ENCODE measurements around the gene NCL. TPM values are rescaled to one million over a fixed set of nuclear protein-coding genes. Genes with fewer than 3 reads are reported as not detected.
"Not testable (repeated sequence)": the region's sequence is repeated elsewhere in the genome, so short reads cannot be mapped to it uniquely, and the experiment has no call there.

NCL gene
- total RNA-seq, 4 donors from 2014 or later = 104 to 220 (median 175) TPM

- 69 to 79% methylated on average over 8 of the region's 8 CpGs for WGBS, 2 donors
Observed at GRCh38 chr2:231433990-231434389, 30.3 kb downstream of the NCL start.

GRCh38 chr2:231431606-231432005 lies 32.7 kb downstream of the NCL start:
- WGBS, 2 donors = 88 to 92% methylated on average over 4 of the region's 4 CpGs
- no peak for TF ChIP-seq POLR2A (IDR thresholded peaks at IDR 0.05)
- TF ChIP-seq CTCF (IDR thresholded peaks at IDR 0.05) = no peak
- intact Hi-C loops (cut with DNase I) = no loop called here
- no peaks in the 10 kb centered on the region for H3K36me3 ChIP-seq
- no peaks in the 10 kb centered on the region for H3K4me1 ChIP-seq
- no peak overlapping the region for H3K4me3 ChIP-seq
- DNase-seq = no peak
- H3K27me3 ChIP-seq = no peaks in the 10 kb centered on the region
- H3K9me3 ChIP-seq = peaks cover 0 to 20% (median 0%) of the 10 kb centered on the region in 3 donors
- no peak overlapping the region for H3K27ac ChIP-seq

More at GRCh38 chr2:231433990-231434389, 30.3 kb downstream of the NCL start:
- Histone ChIP-seq H3K4me3 (no peak overlapping the region), H3K9me3 (peaks cover 0 to 20% (median 0%) of the 10 kb centered on the region in 3 donors), H3K27ac (no peak overlapping the region), H3K36me3 (no peaks in the 10 kb centered on the region), H3K4me1 (no peaks in the 10 kb centered on the region), H3K27me3 (no peaks in the 10 kb centered on the region)
- no peak for DNase-seq
- intact Hi-C loops (cut with DNase I) = no loop called here
- TF ChIP-seq CTCF (IDR thresholded peaks at IDR 0.05) (no peak), POLR2A (IDR thresholded peaks at IDR 0.05) (no peak)

GRCh38 chr2:231430437-231430836 lies 33.8 kb downstream of the NCL start:
- 88 to 91% methylated on average over 4 of the region's 4 CpGs for WGBS, 2 donors
- peaks cover 0 to 20% (median 0%) of the 10 kb centered on the region in 3 donors for H3K9me3 ChIP-seq
- H3K27me3 ChIP-seq; intact Hi-C loops (cut with DNase I); DNase-seq; H3K27ac ChIP-seq; H3K36me3 ChIP-seq; H3K4me3 ChIP-seq; H3K4me1 ChIP-seq: not testable (repeated sequence)

GRCh38 chr2:231429901-231430300 lies 34.4 kb downstream of the NCL start:
- no peak overlapping the region for H3K27ac ChIP-seq
- no peak overlapping the region for H3K4me3 ChIP-seq
- H3K9me3 ChIP-seq = peaks cover 0 to 20% (median 0%) of the 10 kb centered on the region in 3 donors
- intact Hi-C loops (cut with DNase I) = no loop called here
- H3K27me3 ChIP-seq = peaks cover 0 to 5% (median 0%) of the 10 kb centered on the region in 4 donors
- WGBS, 2 donors = 83 to 90% methylated on average over 3 of the region's 3 CpGs
- no peak for TF ChIP-seq CTCF (IDR thresholded peaks at IDR 0.05)
- TF ChIP-seq POLR2A (IDR thresholded peaks at IDR 0.05) = no peak
- H3K4me1 ChIP-seq = no peaks in the 10 kb centered on the region
- DNase-seq = no peak
- no peaks in the 10 kb centered on the region for H3K36me3 ChIP-seq

- H3K27me3 ChIP-seq = peaks cover 0 to 5% (median 0%) of the 10 kb centered on the region in 4 donors
- TF ChIP-seq CTCF (IDR thresholded peaks at IDR 0.05) (no peak), POLR2A (IDR thresholded peaks at IDR 0.05) (no peak)
- H3K4me1 ChIP-seq = no peaks in the 10 kb centered on the region
- no peak overlapping the region for H3K4me3 ChIP-seq
- 72 to 84% methylated on average over 6 of the region's 6 CpGs for WGBS, 2 donors
- H3K27ac ChIP-seq = no peak overlapping the region
- H3K36me3 ChIP-seq = no peaks in the 10 kb centered on the region
- peaks cover 0 to 20% (median 0%) of the 10 kb centered on the region in 3 donors for H3K9me3 ChIP-seq
- intact Hi-C loops (cut with DNase I) = no loop called here
- DNase-seq = no peak
Observed at GRCh38 chr2:231429152-231429551, 35.1 kb downstream of the NCL start.

- WGBS, 2 donors = 76 to 78% methylated on average over 2 to 3 of the region's 3 CpGs
- intact Hi-C loops (cut with DNase I) = no loop called here
- H3K27ac ChIP-seq = no peak overlapping the region
- H3K27me3 ChIP-seq = peaks cover 0 to 5% (median 0%) of the 10 kb centered on the region in 4 donors
- peaks cover 0 to 20% (median 0%) of the 10 kb centered on the region in 3 donors for H3K9me3 ChIP-seq
- H3K4me1 ChIP-seq = no peaks in the 10 kb centered on the region
- no peaks in the 10 kb centered on the region for H3K36me3 ChIP-seq
- no peak for DNase-seq
- no peak for TF ChIP-seq CTCF (IDR thresholded peaks at IDR 0.05)
- TF ChIP-seq POLR2A (IDR thresholded peaks at IDR 0.05) = no peak
- no peak overlapping the region for H3K4me3 ChIP-seq
Observed at GRCh38 chr2:231427116-231427515, 37.2 kb downstream of the NCL start.

Data from esophagus squamous epithelium (tissue), 5 donors.